ENCODE measurements around the gene EMILIN3.
A peak's percentile ranks its signal among the peaks of the same experiment; 100 is the strongest.

The EMILIN3 gene

GRCh38 chr20:41407607-41408006 lies 41.0 kb upstream of the EMILIN3 start (continued):
- TF ChIP-seq REST (tag by site-specific recombination; IDR thresholded peaks at IDR 0.05) = no peak
- TF ChIP-seq ZNF157 (tag by site-specific recombination; IDR thresholded peaks at IDR 0.05) = no peak
- TF ChIP-seq KLF8 (tag by site-specific recombination; IDR thresholded peaks at IDR 0.05) = no peak
- TF ChIP-seq HOXC10 (CRISPR knock-in tag; IDR thresholded peaks at IDR 0.05) = no peak

- H3K36me3 ChIP-seq (ENCODE audit: control insufficient read depth in 2 of 2, insufficient read depth in 1 of 2, low read length in 2 of 2) = peaks cover 0 to 87% of the 10 kb centered on the region in 2 experiments; a peak in 2 of 3 replicates
- TF ChIP-seq IKZF3 (tag by site-specific recombination; IDR thresholded peaks at IDR 0.05) (no peak), ZNF341 (tag by site-specific recombination; IDR thresholded peaks at IDR 0.05; ENCODE audit: low read depth) (0 out of 2 replicates have a peak, but pooled peaks have one; percentile 19), ZNF785 (tag by site-specific recombination; IDR thresholded peaks at IDR 0.05) (no peak), ZNF600 (tag by site-specific recombination; IDR thresholded peaks at IDR 0.05) (no peak), ZFP3 (tag by site-specific recombination; IDR thresholded peaks at IDR 0.05; ENCODE audit: low read depth) (no peak)
- ChIA-PET POLR2A (no interaction called here), CTCF (no interaction called here)
- H3K27ac ChIP-seq (ENCODE audit: extremely low read depth, low read depth, low read length) = no peak overlapping the region
- H3K9me3 ChIP-seq (ENCODE audit: control insufficient read depth, insufficient read depth, low read depth, low read length) = no peaks in the 10 kb centered on the region
- no peak overlapping the region for H3K4me3 ChIP-seq (ENCODE audit: low read depth, low read length)
- no peaks in the 10 kb centered on the region for H3K4me1 ChIP-seq (ENCODE audit: control insufficient read depth, insufficient read depth, low read length)
Measured at GRCh38 chr20:41406896-41407444, 40.4 kb upstream of the EMILIN3 start.

GRCh38 chr20:41406353-41406752 lies 39.7 kb upstream of the EMILIN3 start:
- Histone ChIP-seq H3K4me1 (ENCODE audit: control insufficient read depth, insufficient read depth, low read length) (no peaks in the 10 kb centered on the region), H3K9me3 (ENCODE audit: control insufficient read depth, insufficient read depth, low read depth, low read length) (no peaks in the 10 kb centered on the region), H3K27ac (ENCODE audit: extremely low read depth, low read depth, low read length) (no peak overlapping the region), H3K36me3 (ENCODE audit: control insufficient read depth in 2 of 2, insufficient read depth in 1 of 2, low read length in 2 of 2) (peaks cover 0 to 81% of the 10 kb centered on the region in 2 experiments; a peak in 2 of 3 replicates), H3K4me3 (ENCODE audit: low read depth, low read length) (no peak overlapping the region)
- POLR2A ChIA-PET = no interaction called here
- no peak for TF ChIP-seq ZNF26 (tag by site-specific recombination; IDR thresholded peaks at IDR 0.05)
- CTCF ChIA-PET = no interaction called here

- Histone ChIP-seq H3K9me3 (ENCODE audit: control insufficient read depth, insufficient read depth, low read depth, low read length) (no peaks in the 10 kb centered on the region), H3K36me3 (ENCODE audit: control insufficient read depth in 2 of 2, insufficient read depth in 1 of 2, low read length in 2 of 2) (peaks cover 0 to 72% of the 10 kb centered on the region in 2 experiments; a peak in 2 of 3 replicates), H3K4me1 (ENCODE audit: control insufficient read depth, insufficient read depth, low read length) (no peaks in the 10 kb centered on the region), H3K4me3 (ENCODE audit: low read depth, low read length) (no peak overlapping the region), H3K27ac (ENCODE audit: extremely low read depth, low read depth, low read length) (no peak overlapping the region)
- POLR2A ChIA-PET = no interaction called here
- CTCF ChIA-PET = no interaction called here
- no peak for TF ChIP-seq REST (tag by site-specific recombination; IDR thresholded peaks at IDR 0.05)
- no peak for TF ChIP-seq GFI1B (tag by site-specific recombination; IDR thresholded peaks at IDR 0.05)
- no peak for TF ChIP-seq ZNF362 (tag by site-specific recombination; IDR thresholded peaks at IDR 0.05)
- TF ChIP-seq MEIS1 (CRISPR knock-in tag; IDR thresholded peaks at IDR 0.05; ENCODE audit: borderline replicate concordance) = no peak
- TF ChIP-seq ZNF426 (tag by site-specific recombination; IDR thresholded peaks at IDR 0.05) = no peak
Measured at GRCh38 chr20:41405436-41405835, 38.8 kb upstream of the EMILIN3 start.
